ENCODE measurements around the gene MVK. TPM values are rescaled to one million over a fixed set of nuclear protein-coding genes. Genes with fewer than 3 reads are reported as not detected.

MVK gene
- total RNA-seq, 2 donors from 2014 or later: 13.4 to 54.1 TPM

- WGBS: 100% methylated on average over 2 of the region's 2 CpGs
- no peaks in the 10 kb centered on the region for H3K27me3 ChIP-seq (replicated peaks; ENCODE audit: insufficient read depth)
- DNase-seq (ENCODE audit: low spot score): no peak
- no peaks in the 10 kb centered on the region for H3K9me3 ChIP-seq
- no peak overlapping the region for H3K4me3 ChIP-seq
- TF ChIP-seq POLR2A (IDR thresholded peaks at IDR 0.05): no peak
- no peak for TF ChIP-seq POLR2AphosphoS5 (IDR thresholded peaks at IDR 0.05)
- no peak for TF ChIP-seq CTCF (IDR thresholded peaks at IDR 0.05)
- peaks cover 0 to 3% of the 10 kb centered on the region in 2 donors for H3K36me3 ChIP-seq
- intact Hi-C loops (cut with DNase I): no loop called here
- no peak overlapping the region for H3K27ac ChIP-seq
- no peaks in the 10 kb centered on the region for H3K4me1 ChIP-seq (replicated peaks)
These were observed 10.1 kb downstream of the MVK start for GRCh38 chr12:109583733-109584132.

- Histone ChIP-seq H3K27ac (no peak overlapping the region), H3K4me3 (no peak overlapping the region), H3K4me1 (replicated peaks) (no peaks in the 10 kb centered on the region), H3K9me3 (no peaks in the 10 kb centered on the region), H3K27me3 (replicated peaks; ENCODE audit: insufficient read depth) (no peaks in the 10 kb centered on the region), H3K36me3 (peaks cover 0 to 3% of the 10 kb centered on the region in 2 donors)
- TF ChIP-seq CTCF (IDR thresholded peaks at IDR 0.05): no peak
- TF ChIP-seq POLR2AphosphoS5 (IDR thresholded peaks at IDR 0.05): no peak
- TF ChIP-seq POLR2A (IDR thresholded peaks at IDR 0.05): no peak
- DNase-seq (ENCODE audit: low spot score): no peak
- 87% methylated on average over 10 of the region's 10 CpGs for WGBS
- intact Hi-C loops (cut with DNase I): no loop called here
These were observed 13.0 kb downstream of the MVK start for GRCh38 chr12:109586385-109587296.

GRCh38 chr12:109587921-109588320 lies 14.3 kb downstream of the MVK start:
- Histone ChIP-seq H3K27me3 (replicated peaks; ENCODE audit: insufficient read depth) (no peaks in the 10 kb centered on the region), H3K36me3 (peaks cover 0 to 3% of the 10 kb centered on the region in 2 donors), H3K4me1 (replicated peaks) (no peaks in the 10 kb centered on the region), H3K27ac (no peak overlapping the region), H3K4me3 (no peak overlapping the region), H3K9me3 (no peaks in the 10 kb centered on the region)
- no peak for DNase-seq (ENCODE audit: low spot score)
- TF ChIP-seq CTCF (IDR thresholded peaks at IDR 0.05) (no peak), POLR2AphosphoS5 (IDR thresholded peaks at IDR 0.05) (no peak), POLR2A (IDR thresholded peaks at IDR 0.05) (no peak)
- WGBS: 91% methylated on average over 16 of the region's 18 CpGs
- intact Hi-C loops (cut with DNase I): no loop called here

- Histone ChIP-seq H3K4me3 (no peak overlapping the region), H3K4me1 (replicated peaks) (no peaks in the 10 kb centered on the region), H3K9me3 (no peaks in the 10 kb centered on the region), H3K36me3 (peaks cover 0 to 3% of the 10 kb centered on the region in 2 donors), H3K27ac (no peak overlapping the region), H3K27me3 (replicated peaks; ENCODE audit: insufficient read depth) (no peaks in the 10 kb centered on the region)
- WGBS: 87% methylated on average over 26 of the region's 26 CpGs
- TF ChIP-seq CTCF (IDR thresholded peaks at IDR 0.05) (no peak), POLR2AphosphoS5 (IDR thresholded peaks at IDR 0.05) (no peak), POLR2A (IDR thresholded peaks at IDR 0.05) (no peak)
- intact Hi-C loops (cut with DNase I): no loop called here
- no peak for DNase-seq (ENCODE audit: low spot score)
These were observed 15.1 kb downstream of the MVK start for GRCh38 chr12:109588461-109589239.
